C4-2B (cell line): Measurements from ENCODE around the gene RNF135.

Experiments used
- H3K27ac ChIP-seq: fragments of 450-650 bp; 2 replicates; pipeline ENCODE4 v1.5.1; 2017
- ZFX ChIP-seq: fragments of 450-650 bp; IDR thresholded peaks from 2 replicates; pipeline ENCODE4 v1.6.1; 2017
- TF ChIP-seq, protein P1 (sequence below): fragments of 450-650 bp; conservative IDR thresholded peaks from 2 replicates; pipeline ENCODE4 v1.5.1; 2017; ENCODE audit warnings: mild to moderate bottlenecking

RNF135 gene

DNA sequence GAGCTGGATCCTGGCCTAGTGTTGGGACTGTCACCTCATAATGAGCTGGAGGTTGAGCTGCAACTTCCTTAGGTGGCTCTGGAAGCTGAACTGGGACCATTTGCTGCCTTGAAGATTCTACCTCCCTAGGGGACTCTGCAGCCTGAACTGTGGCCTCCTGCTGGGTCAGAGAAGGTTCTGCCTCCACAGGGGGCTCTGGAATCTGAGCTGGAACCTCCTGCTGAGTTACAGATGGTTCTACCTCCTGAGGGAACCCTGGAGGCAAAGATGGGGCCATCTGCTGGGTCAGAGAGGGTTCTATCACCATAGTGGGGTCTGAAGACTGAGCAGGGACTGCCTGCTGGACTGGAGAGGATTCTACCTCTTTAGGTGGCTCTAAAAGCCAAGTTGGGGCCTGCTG is 77.3 kb downstream of the RNF135 start:
- TF ChIP-seq, protein P1, sequence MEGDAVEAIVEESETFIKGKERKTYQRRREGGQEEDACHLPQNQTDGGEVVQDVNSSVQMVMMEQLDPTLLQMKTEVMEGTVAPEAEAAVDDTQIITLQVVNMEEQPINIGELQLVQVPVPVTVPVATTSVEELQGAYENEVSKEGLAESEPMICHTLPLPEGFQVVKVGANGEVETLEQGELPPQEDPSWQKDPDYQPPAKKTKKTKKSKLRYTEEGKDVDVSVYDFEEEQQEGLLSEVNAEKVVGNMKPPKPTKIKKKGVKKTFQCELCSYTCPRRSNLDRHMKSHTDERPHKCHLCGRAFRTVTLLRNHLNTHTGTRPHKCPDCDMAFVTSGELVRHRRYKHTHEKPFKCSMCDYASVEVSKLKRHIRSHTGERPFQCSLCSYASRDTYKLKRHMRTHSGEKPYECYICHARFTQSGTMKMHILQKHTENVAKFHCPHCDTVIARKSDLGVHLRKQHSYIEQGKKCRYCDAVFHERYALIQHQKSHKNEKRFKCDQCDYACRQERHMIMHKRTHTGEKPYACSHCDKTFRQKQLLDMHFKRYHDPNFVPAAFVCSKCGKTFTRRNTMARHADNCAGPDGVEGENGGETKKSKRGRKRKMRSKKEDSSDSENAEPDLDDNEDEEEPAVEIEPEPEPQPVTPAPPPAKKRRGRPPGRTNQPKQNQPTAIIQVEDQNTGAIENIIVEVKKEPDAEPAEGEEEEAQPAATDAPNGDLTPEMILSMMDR: no peak
- TF ChIP-seq ZFX: no peak

DNA sequence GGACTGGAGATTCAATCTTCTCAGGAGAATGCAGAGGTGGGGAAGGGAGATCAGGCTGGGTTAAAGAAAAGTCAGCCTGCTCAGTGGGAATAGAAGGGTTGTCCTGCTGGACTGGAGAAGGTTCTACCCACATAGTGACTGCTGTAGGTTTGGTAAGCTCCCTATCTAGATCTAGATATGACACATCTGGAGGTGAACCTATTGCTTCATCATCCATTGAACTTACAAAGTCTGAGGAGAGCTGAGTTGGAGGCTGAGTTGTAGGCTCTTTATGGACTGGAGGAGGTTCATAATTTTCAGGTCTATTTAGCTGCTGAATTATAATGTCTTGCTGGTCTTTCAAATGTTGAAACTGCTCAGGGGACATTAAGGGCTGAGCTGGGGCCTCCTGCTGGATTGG is 77.9 kb downstream of the RNF135 start:
- TF ChIP-seq, protein P1: no peak
- TF ChIP-seq ZFX: no peak
- no peak overlapping the region for H3K27ac ChIP-seq

More for the DNA sequence above, 77.3 kb downstream of the RNF135 start:
- no peak overlapping the region for H3K27ac ChIP-seq
